WTC11 (cell line): ENCODE data around the gene DHRS7B. TPM values are rescaled to one million over a fixed set of nuclear protein-coding genes. Genes with fewer than 3 reads are reported as not detected.

Experiments used
- ATAC-seq: fragments of 200-7000 bp; cut with Tn5 transposase; 2 replicates; pipeline ENCODE4 v1.10.0; 2021; ENCODE audit warnings: mild to moderate bottlenecking, moderate library complexity
- CTCF ChIA-PET: fragments of 300-600 bp; sonication (Branson Sonifier 250); formaldehyde crosslinking; loops from one replicate; lab custom pipeline; 2021; ENCODE audit warnings: antibody characterized with exemption; lab: Charles Lee
- POLR2A ChIA-PET: fragments of 350-600 bp; sonication (Branson Sonifier 250); formaldehyde crosslinking; loops from one replicate; lab custom pipeline; 2021; ENCODE audit warnings: antibody characterized with exemption; lab: Charles Lee
- DNase-seq: peaks from one replicate; pipeline ENCODE4 v3.0.0; 2021; ENCODE audit warnings: low spot score
- H3K27ac Mint-ChIP-seq: 2 replicates; pipeline ENCODE4 v1.8.0; 2021; ENCODE audit warnings: mixed read lengths
- H3K27me3 Mint-ChIP-seq: 2 replicates; pipeline ENCODE4 v1.8.0; 2021; ENCODE audit warnings: low read depth, mild to moderate bottlenecking, moderate library complexity, mixed read lengths
- H3K36me3 Mint-ChIP-seq: 2 replicates; pipeline ENCODE4 v1.8.0; 2021; ENCODE audit warnings: mixed read lengths
- H3K4me1 Mint-ChIP-seq: 2 replicates; pipeline ENCODE4 v1.8.0; 2022; ENCODE audit warnings: mixed read lengths
- H3K4me3 Mint-ChIP-seq: 2 replicates; pipeline ENCODE4 v1.8.0; 2021; ENCODE audit warnings: mild to moderate bottlenecking, moderate library complexity, mixed read lengths
- H3K9me3 Mint-ChIP-seq: 2 replicates; pipeline ENCODE4 v1.8.0; 2021; ENCODE audit warnings: mixed read lengths
- ARID4B ChIP-seq: sonication (generic); formaldehyde crosslinking; IDR thresholded peaks from 2 replicates; pipeline ENCODE4 v1.8.0; 2023; ENCODE audit warnings: missing genetic modification reagents, mild to moderate bottlenecking, borderline replicate concordance
- ATF1 ChIP-seq: sonication (generic); formaldehyde crosslinking; IDR thresholded peaks from 2 replicates; pipeline ENCODE4 v1.8.1; 2023; ENCODE audit warnings: mild to moderate bottlenecking, moderate library complexity, missing genetic modification reagents
- ATF3 ChIP-seq: sonication (generic); formaldehyde crosslinking; conservative IDR thresholded peaks from 2 replicates; pipeline ENCODE4 v1.8.1; 2022; ENCODE audit warnings: mild to moderate bottlenecking, missing genetic modification reagents
- CTCF ChIP-seq: fragments of 200-600 bp; IDR thresholded peaks from 2 replicates; pipeline ENCODE4 v1.8.0; 2022; ENCODE audit warnings: antibody characterized with exemption
- EMX1 ChIP-seq: fragments of 250-450 bp; sonication (Bioruptor Pico); IDR thresholded peaks from 2 replicates; pipeline ENCODE4 v1.8.0; 2021; ENCODE audit warnings: mild to moderate bottlenecking
- FOXP1 ChIP-seq: sonication (generic); formaldehyde crosslinking; IDR thresholded peaks from 2 replicates; pipeline ENCODE4 v1.8.0; 2022; ENCODE audit warnings: missing genetic modification reagents, mild to moderate bottlenecking, moderate library complexity, borderline replicate concordance
- HMGXB4 ChIP-seq: sonication (generic); formaldehyde crosslinking; IDR thresholded peaks from 2 replicates; pipeline ENCODE4 v1.8.1; 2023; ENCODE audit warnings: mild to moderate bottlenecking, moderate library complexity, missing genetic modification reagents
- MLX ChIP-seq: sonication (generic); formaldehyde crosslinking; IDR thresholded peaks from 2 replicates; pipeline ENCODE4 v1.8.1; 2023; ENCODE audit warnings: mild to moderate bottlenecking, missing genetic modification reagents, moderate library complexity
- NFATC4 ChIP-seq: fragments of 250-450 bp; sonication (Bioruptor Pico); IDR thresholded peaks from 2 replicates; pipeline ENCODE4 v1.9.0; 2021; ENCODE audit warnings: mild to moderate bottlenecking
- SMAD3 ChIP-seq: sonication (generic); formaldehyde crosslinking; IDR thresholded peaks from 2 replicates; pipeline ENCODE4 v1.8.0; 2022; ENCODE audit warnings: missing genetic modification reagents, mild to moderate bottlenecking, borderline replicate concordance
- SP1 ChIP-seq: sonication (generic); formaldehyde crosslinking; conservative IDR thresholded peaks from 2 replicates; pipeline ENCODE4 v1.8.1; 2022; ENCODE audit warnings: missing genetic modification reagents
- TCF7 ChIP-seq: sonication (generic); formaldehyde crosslinking; IDR thresholded peaks from 2 replicates; pipeline ENCODE4 v1.8.0; 2022; ENCODE audit warnings: mild to moderate bottlenecking, low read depth, missing genetic modification reagents, moderate library complexity
- USF1 ChIP-seq: sonication (generic); formaldehyde crosslinking; IDR thresholded peaks from 2 replicates; pipeline ENCODE4 v1.8.0; 2022; ENCODE audit warnings: mild to moderate bottlenecking, missing genetic modification reagents
- ZNF121 ChIP-seq: sonication (generic); formaldehyde crosslinking; IDR thresholded peaks from 2 replicates; pipeline ENCODE4 v1.8.0; 2023; ENCODE audit warnings: missing genetic modification reagents
- ZNF138 ChIP-seq: sonication (generic); formaldehyde crosslinking; conservative IDR thresholded peaks from 2 replicates; pipeline ENCODE4 v1.8.1; 2022; ENCODE audit warnings: mild to moderate bottlenecking, moderate library complexity, missing genetic modification reagents
- ZNF263 ChIP-seq: sonication (generic); formaldehyde crosslinking; IDR thresholded peaks from 2 replicates; pipeline ENCODE4 v1.8.1; 2022; ENCODE audit warnings: low read depth, mild to moderate bottlenecking, moderate library complexity, missing genetic modification reagents
- ZNF423 ChIP-seq: fragments of 250-450 bp; sonication (Bioruptor Pico); IDR thresholded peaks from 2 replicates; pipeline ENCODE4 v2.1.2; 2022; ENCODE audit warnings: mild to moderate bottlenecking, moderate library complexity
- ZNF671 ChIP-seq: fragments of 250-450 bp; sonication (Bioruptor Pico); IDR thresholded peaks from 2 replicates; pipeline ENCODE4 v1.8.0; 2021; ENCODE audit warnings: mild to moderate bottlenecking
- ZSCAN18 ChIP-seq: fragments of 250-450 bp; sonication (Bioruptor Pico); IDR thresholded peaks from 2 replicates; pipeline ENCODE4 v2.1.2; 2022; ENCODE audit warnings: mild to moderate bottlenecking, moderate library complexity
- total RNA-seq: library from RNA; stranded (reverse); gene quantifications from 3 replicates; pipeline ENCODE4 v1.2.3, GENCODE V29; 2021

The DHRS7B gene
- total RNA-seq, 1 experiment from 2014 or later, result 15.6 TPM

GRCh38 chr17:21239680-21240368, 113.1 kb downstream of the DHRS7B start:
- DNase-seq, result peak; percentile 31
- peaks cover 4% of the 10 kb centered on the region; the same call in 1 of the 2 replicates for H3K27me3 Mint-ChIP-seq
- ChIA-PET CTCF (interaction anchor here (0.6 to 2.5 kb wide), 30 partner anchors 9 to 273 kb away, joined by 3 to 19 read pairs (median 4); partner anchors contain the start of genes DHRS7B, TMEM11 and USP22), POLR2A (interaction anchor here (0.9 kb wide), 1 partner anchor 14 kb away, joined by 3 read pairs; the partner anchor contains the start of gene NATD1)
- no peaks in the 10 kb centered on the region for H3K36me3 Mint-ChIP-seq
- H3K9me3 Mint-ChIP-seq, result no peaks in the 10 kb centered on the region
- no peak for TF ChIP-seq SP1
- peak; percentile 36 for TF ChIP-seq CTCF
- no peak for TF ChIP-seq HMGXB4 (CRISPR knock-in tag)
- TF ChIP-seq FOXP1 (CRISPR knock-in tag), result 0 out of 2 replicates have a peak, but pooled peaks have one; percentile 9
- TF ChIP-seq ZNF121 (CRISPR knock-in tag), result peak; percentile 92; the same call in 1 of the 2 replicates
- TF ChIP-seq ZNF671 (CRISPR knock-in tag), result no peak
- TF ChIP-seq ATF3, result no peak
- TF ChIP-seq USF1 (CRISPR knock-in tag), result no peak
- TF ChIP-seq ATF1 (CRISPR knock-in tag), result no peak
- no peak for TF ChIP-seq TCF7 (CRISPR knock-in tag)
- peaks cover 26% of the 10 kb centered on the region for H3K4me1 Mint-ChIP-seq
- peak overlapping the region; percentile 70; the same call in 1 of the 2 replicates for H3K27ac Mint-ChIP-seq
- H3K4me3 Mint-ChIP-seq, result no peak overlapping the region
- peak; percentile 77 for ATAC-seq

GRCh38 chr17:21240369-21241055, 113.7 kb downstream of the DHRS7B start:
- DNase-seq (peak; percentile 36), ATAC-seq (peak; percentile 20)
- no peak overlapping the region for H3K4me3 Mint-ChIP-seq
- H3K27ac Mint-ChIP-seq, result peak overlapping the region; percentile 70
- no peaks in the 10 kb centered on the region; the same call in 1 of the 2 replicates for H3K27me3 Mint-ChIP-seq
- no peaks in the 10 kb centered on the region for H3K9me3 Mint-ChIP-seq
- no peaks in the 10 kb centered on the region for H3K36me3 Mint-ChIP-seq
- POLR2A ChIA-PET, result interaction anchor here (0.9 kb wide), 1 partner anchor 13 kb away, joined by 3 read pairs; the partner anchor contains the start of gene NATD1
- CTCF ChIA-PET, result interaction anchor here (0.6 to 2.5 kb wide), 30 partner anchors 9 to 272 kb away, joined by 3 to 19 read pairs (median 4); partner anchors contain the start of genes DHRS7B, TMEM11 and USP22
- H3K4me1 Mint-ChIP-seq, result peaks cover 26% of the 10 kb centered on the region
- no peak for TF ChIP-seq SMAD3
- no peak for TF ChIP-seq ZNF138 (CRISPR knock-in tag)
- no peak for TF ChIP-seq ZNF423 (CRISPR knock-in tag)
- no peak for TF ChIP-seq USF1 (CRISPR knock-in tag)
- TF ChIP-seq MLX, result no peak
- no peak for TF ChIP-seq ARID4B (CRISPR knock-in tag)
- no peak for TF ChIP-seq NFATC4 (CRISPR knock-in tag)
- no peak for TF ChIP-seq ZNF263 (CRISPR knock-in tag)
- TF ChIP-seq EMX1 (CRISPR knock-in tag), result no peak
- TF ChIP-seq ZSCAN18 (CRISPR knock-in tag), result no peak
